Keratinocyte (primary cell): ENCODE data around the gene MED31. TPM values are rescaled to one million over a fixed set of nuclear protein-coding genes. Genes with fewer than 3 reads are reported as not detected.
A peak's percentile ranks its signal among the peaks of the same experiment; 100 is the strongest.

ENCODE experiments used
- DNase-seq: peaks from one replicate; pipeline ENCODE4 v3.0.0-alpha.2; 2011; ENCODE audit warnings: low read depth, missing footprints, low spot score
- FAIRE-seq: peaks from 2 replicates; lab custom pipeline; 2011; peaks lifted over from hg19 to GRCh38; lab: Jason Lieb, UNC
- H2AFZ ChIP-seq: 2 replicates; pipeline ENCODE4 v1.6.0; 2012; ENCODE audit warnings: low read length, control low read depth, inconsistent platforms; ENCODE audit not compliant: control insufficient read depth
- H3K27ac ChIP-seq: 2 replicates; pipeline ENCODE4 v1.5.1; 2011; ENCODE audit warnings: low read length; ENCODE audit not compliant: control insufficient read depth, insufficient read depth
- H3K27me3 ChIP-seq: 3 replicates; pipeline ENCODE4 v1.6.0; 2011; ENCODE audit warnings: low read length; ENCODE audit not compliant: control insufficient read depth, insufficient read depth; ENCODE audit errors: extremely low read depth
- H3K36me3 ChIP-seq, 2 experiments: 2 replicates in 1 of 2; 3 replicates in 1 of 2; pipeline ENCODE4 v1.5.1; 2011; ENCODE audit warnings: low read length in 2 of 2, mild to moderate bottlenecking in 1 of 2; ENCODE audit not compliant: control insufficient read depth in 2 of 2, insufficient read depth in 2 of 2; ENCODE audit errors: extremely low read depth in 1 of 2
- H3K4me1 ChIP-seq: 3 replicates; pipeline ENCODE4 v1.5.1; 2011; ENCODE audit warnings: low read length; ENCODE audit not compliant: control insufficient read depth, insufficient read depth; ENCODE audit errors: extremely low read depth
- H3K4me2 ChIP-seq: 3 replicates; pipeline ENCODE4 v1.6.0; 2011; ENCODE audit warnings: low read depth, low read length; ENCODE audit not compliant: control insufficient read depth, insufficient read depth; ENCODE audit errors: extremely low read depth
- H3K4me3 ChIP-seq, 3 experiments: fragments of 200-600 bp in 1 of 3; sonication (generic) in 1 of 3; 2 replicates in 2 of 3; 3 replicates in 1 of 3; pipeline ENCODE4 v1.5.1; 2011 to 2016; ENCODE audit warnings: low read length in 3 of 3, mild to moderate bottlenecking in 3 of 3, control low read depth in 2 of 3, inconsistent platforms in 1 of 3, low read depth in 1 of 3, mixed read lengths in 1 of 3, mixed run types in 1 of 3, moderate library complexity in 1 of 3; ENCODE audit not compliant: control insufficient read depth in 2 of 3, insufficient read depth in 2 of 3; ENCODE audit errors: extremely low read depth in 1 of 3
- H3K79me2 ChIP-seq: 2 replicates; pipeline ENCODE4 v1.6.0; 2012; ENCODE audit warnings: low read length; ENCODE audit not compliant: control insufficient read depth, insufficient read depth
- H3K9ac ChIP-seq: 3 replicates; pipeline ENCODE4 v1.6.0; 2011; ENCODE audit warnings: low read length; ENCODE audit not compliant: control insufficient read depth, insufficient read depth; ENCODE audit errors: extremely low read depth
- H3K9me1 ChIP-seq: 3 replicates; pipeline ENCODE4 v1.6.0; 2011; ENCODE audit warnings: low read length; ENCODE audit not compliant: control insufficient read depth, insufficient read depth; ENCODE audit errors: extremely low read depth
- H3K9me3 ChIP-seq: 2 replicates; pipeline ENCODE4 v1.5.1; 2012; ENCODE audit warnings: low read depth, low read length; ENCODE audit not compliant: control insufficient read depth
- H4K20me1 ChIP-seq: 3 replicates; pipeline ENCODE4 v1.6.0; 2011; ENCODE audit warnings: low read length; ENCODE audit not compliant: control insufficient read depth, insufficient read depth; ENCODE audit errors: extremely low read depth
- CTCF ChIP-seq, 3 experiments: IDR thresholded peaks in 1 of 3; conservative IDR thresholded peaks in 1 of 3; optimal IDR thresholded peaks in 1 of 3; 2 replicates in 2 of 3; 3 replicates in 1 of 3; pipeline versions ENCODE3 to v1.5.1; 2011; ENCODE audit warnings: low read length in 3 of 3, mild to moderate bottlenecking in 3 of 3, moderate library complexity in 2 of 3, control low read depth in 1 of 3, inconsistent platforms in 1 of 3; ENCODE audit not compliant: insufficient read depth in 2 of 3; ENCODE audit errors: extremely low read depth in 1 of 3
- EZH2 ChIP-seq: IDR thresholded peaks from one replicate; pipeline ENCODE4 v1.6.1; 2012; ENCODE audit warnings: inconsistent platforms, mild to moderate bottlenecking, low read length, moderate library complexity
- dilution Hi-C: fragments of 300-500 bp; cut with MboI; formaldehyde crosslinking; loops from one replicate; pipeline ENCODE4 v1.7.0; 2020; ENCODE audit warnings: low sequenced_read_pairs; ENCODE audit not compliant: extremely low pct_ligation_motif_present
- polyA plus RNA-seq, 5 experiments: library from polyadenylated mRNA; depleted of rRNA in 3 of 5; stranded (reverse) in 3 of 5; stranded (forward) in 1 of 5; unstranded in 1 of 5; fragments of >200 nt; gene quantifications; 1 replicate in 1 of 5; 2 replicates in 3 of 5; 3 replicates in 1 of 5; pipeline versions ENCODE4 v1.2.1 to v1.2.3, GENCODE V29; 2011 to 2012; ENCODE audit warnings: missing spikeins in 2 of 5, low read depth in 1 of 5, low replicate concordance in 1 of 5

The MED31 gene
- polyA plus RNA-seq, 1 donor (not counting 4 experiments of a cell fraction or from before 2014, with no cell fraction given): 49.0 TPM

DNA sequence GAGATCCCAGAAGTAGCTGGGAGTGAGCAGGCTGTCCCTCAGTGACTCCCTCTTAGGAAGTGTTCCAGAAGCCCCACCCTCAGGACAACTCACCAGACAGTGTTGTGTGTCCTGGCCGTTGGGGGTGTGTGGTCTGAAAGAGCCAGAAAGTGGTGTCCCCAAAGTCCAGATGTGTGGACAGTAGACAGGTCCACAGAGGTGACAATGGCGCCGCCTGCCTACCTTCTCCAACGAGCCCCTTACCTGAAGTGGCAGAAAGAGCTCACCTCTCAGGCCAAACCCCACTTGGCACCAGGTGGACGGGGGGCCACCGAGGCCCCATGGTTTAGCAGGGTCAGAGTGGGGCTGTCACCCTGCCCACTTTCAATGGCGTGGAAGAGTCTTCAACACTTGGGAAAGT, 20.0 kb upstream of the MED31 start:
- TF ChIP-seq CTCF (optimal IDR thresholded peaks at IDR 0.05 in 1 of 3, IDR thresholded peaks at IDR 0.05 in 1 of 3, conservative IDR thresholded peaks at IDR 0.05 in 1 of 3; ENCODE audit: extremely low read depth in 1 of 3, insufficient read depth in 2 of 3, low read length in 3 of 3): no peak
- TF ChIP-seq EZH2: no peak
- H3K27ac ChIP-seq: peak overlapping the region; percentile 92
- H3K4me2 ChIP-seq: no peak overlapping the region
- FAIRE-seq (peak; percentile 44), DNase-seq (no peak)
- H3K4me1 ChIP-seq: peaks cover 37% of the 10 kb centered on the region
- H3K4me3 ChIP-seq: no peak overlapping the region
- H3K79me2 ChIP-seq: no peaks in the 10 kb centered on the region
- dilution Hi-C loops: no loop called here
- peak overlapping the region; percentile 61 for H3K9ac ChIP-seq
- no peaks in the 10 kb centered on the region for H3K27me3 ChIP-seq
- no peaks in the 10 kb centered on the region for H3K36me3 ChIP-seq
- no peaks in the 10 kb centered on the region for H3K9me1 ChIP-seq
- H4K20me1 ChIP-seq: no peaks in the 10 kb centered on the region
- peak overlapping the region; percentile 62 for H2AFZ ChIP-seq
- H3K9me3 ChIP-seq: no peaks in the 10 kb centered on the region

GRCh38 chr17:6670999-6671398, 19.6 kb upstream of the MED31 start:
- no peak for DNase-seq
- dilution Hi-C loops: no loop called here
- no peaks in the 10 kb centered on the region for H3K27me3 ChIP-seq
- H2AFZ ChIP-seq: peak overlapping the region; percentile 62
- H3K79me2 ChIP-seq: no peaks in the 10 kb centered on the region
- peaks cover 41% of the 10 kb centered on the region for H3K4me1 ChIP-seq
- TF ChIP-seq CTCF (optimal IDR thresholded peaks at IDR 0.05 in 1 of 3, IDR thresholded peaks at IDR 0.05 in 1 of 3, conservative IDR thresholded peaks at IDR 0.05 in 1 of 3; ENCODE audit: extremely low read depth in 1 of 3, insufficient read depth in 2 of 3, low read length in 3 of 3): no peak
- no peak for TF ChIP-seq EZH2
- H4K20me1 ChIP-seq: no peaks in the 10 kb centered on the region
- no peak for FAIRE-seq
- H3K36me3 ChIP-seq: no peaks in the 10 kb centered on the region
- H3K27ac ChIP-seq: peak overlapping the region; percentile 92
- H3K9me1 ChIP-seq: no peaks in the 10 kb centered on the region
- no peak overlapping the region for H3K4me3 ChIP-seq
- H3K4me2 ChIP-seq: peak overlapping the region; percentile 84
- H3K9ac ChIP-seq: peak overlapping the region; percentile 61
- no peaks in the 10 kb centered on the region for H3K9me3 ChIP-seq
